GM12874 (cell line): ENCODE measurements around the gene TTC39B.

Experiments used
- TF ChIP-seq, protein P1 (sequence below): IDR thresholded peaks from 2 replicates; pipeline ENCODE4 v1.5.1; 2011; ENCODE audit warnings: low read depth, mild to moderate bottlenecking, control low read depth, low read length, moderate library complexity; ENCODE audit not compliant: insufficient read depth

TTC39B gene

DNA sequence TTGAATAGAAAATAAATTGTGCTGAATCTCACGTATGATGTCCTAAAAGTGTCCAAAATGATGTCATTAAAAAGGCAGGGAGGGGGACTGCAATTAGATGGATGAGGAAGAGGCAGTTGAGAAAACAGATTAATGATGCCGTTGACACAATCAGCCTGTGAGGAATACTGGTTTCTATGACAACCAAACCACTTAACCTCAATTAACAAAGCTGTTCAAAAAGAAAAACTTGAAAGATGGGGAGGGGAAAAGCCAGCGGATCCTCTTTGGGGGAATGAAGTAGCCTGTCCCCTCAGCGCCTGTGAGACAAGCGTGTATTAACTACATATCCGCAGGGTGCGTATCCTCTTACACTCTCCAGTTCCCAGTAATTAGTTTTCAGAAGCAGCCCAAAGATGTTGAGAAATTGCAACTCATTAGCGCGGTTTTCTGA is 160.7 kb downstream of the TTC39B start:
- TF ChIP-seq, protein P1, sequence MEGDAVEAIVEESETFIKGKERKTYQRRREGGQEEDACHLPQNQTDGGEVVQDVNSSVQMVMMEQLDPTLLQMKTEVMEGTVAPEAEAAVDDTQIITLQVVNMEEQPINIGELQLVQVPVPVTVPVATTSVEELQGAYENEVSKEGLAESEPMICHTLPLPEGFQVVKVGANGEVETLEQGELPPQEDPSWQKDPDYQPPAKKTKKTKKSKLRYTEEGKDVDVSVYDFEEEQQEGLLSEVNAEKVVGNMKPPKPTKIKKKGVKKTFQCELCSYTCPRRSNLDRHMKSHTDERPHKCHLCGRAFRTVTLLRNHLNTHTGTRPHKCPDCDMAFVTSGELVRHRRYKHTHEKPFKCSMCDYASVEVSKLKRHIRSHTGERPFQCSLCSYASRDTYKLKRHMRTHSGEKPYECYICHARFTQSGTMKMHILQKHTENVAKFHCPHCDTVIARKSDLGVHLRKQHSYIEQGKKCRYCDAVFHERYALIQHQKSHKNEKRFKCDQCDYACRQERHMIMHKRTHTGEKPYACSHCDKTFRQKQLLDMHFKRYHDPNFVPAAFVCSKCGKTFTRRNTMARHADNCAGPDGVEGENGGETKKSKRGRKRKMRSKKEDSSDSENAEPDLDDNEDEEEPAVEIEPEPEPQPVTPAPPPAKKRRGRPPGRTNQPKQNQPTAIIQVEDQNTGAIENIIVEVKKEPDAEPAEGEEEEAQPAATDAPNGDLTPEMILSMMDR: no peak

DNA sequence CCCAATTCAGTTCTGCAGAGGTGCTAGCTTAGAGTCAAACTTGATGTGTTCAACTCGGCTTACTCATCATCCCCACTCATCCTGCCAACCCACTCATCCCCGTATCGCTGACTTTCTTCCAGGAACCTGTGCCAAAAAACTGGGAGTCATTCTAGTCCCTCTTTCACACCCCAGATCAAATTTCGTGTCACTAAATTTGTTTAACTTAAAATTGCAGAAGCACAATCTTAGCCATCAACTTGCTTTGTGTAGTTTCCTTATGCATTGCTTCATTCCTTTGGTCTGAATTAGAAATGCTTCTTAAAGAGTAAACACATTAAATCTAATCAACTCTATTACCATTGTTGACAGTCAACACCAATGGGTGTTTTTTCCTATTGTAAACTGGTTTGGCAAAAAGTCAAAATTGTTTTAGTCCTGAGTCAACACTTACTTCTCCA is 162.4 kb downstream of the TTC39B start:
- TF ChIP-seq, protein P1: no peak

DNA sequence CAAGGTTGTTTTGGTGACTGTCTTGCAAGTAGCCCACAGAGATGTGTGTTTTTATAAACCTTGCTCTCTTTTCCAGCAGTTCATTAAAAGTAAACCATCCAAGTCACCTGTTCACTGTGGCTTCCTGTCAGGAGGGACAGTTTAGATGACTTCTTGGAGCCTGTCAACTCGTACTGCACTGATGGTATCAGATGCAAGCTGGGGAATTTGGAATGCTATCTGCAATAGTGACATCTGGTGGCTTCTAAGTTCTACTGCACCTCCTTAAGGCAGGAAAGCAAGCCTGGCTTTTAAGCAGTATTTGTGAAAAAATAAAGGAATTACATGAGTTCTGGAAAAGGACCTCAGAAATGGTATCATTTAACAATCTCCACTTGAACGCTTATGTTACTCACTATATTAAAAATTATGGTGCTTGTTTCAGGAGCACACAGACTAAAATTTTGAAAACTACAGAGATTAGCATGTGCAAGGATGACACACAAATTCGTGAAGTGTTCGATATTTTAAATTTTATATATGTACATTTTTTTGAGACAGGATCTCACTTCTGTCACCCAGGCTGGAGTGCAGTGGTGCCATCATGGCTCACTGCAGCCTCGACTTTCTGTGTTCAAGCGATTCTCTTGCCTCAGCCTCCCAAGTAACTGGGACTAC is 164.0 kb downstream of the TTC39B start:
- TF ChIP-seq, protein P1: peak; percentile 75

GRCh38 chr9:15140051-15140450 is 167.0 kb downstream of the TTC39B start:
- TF ChIP-seq, protein P1: no peak

DNA sequence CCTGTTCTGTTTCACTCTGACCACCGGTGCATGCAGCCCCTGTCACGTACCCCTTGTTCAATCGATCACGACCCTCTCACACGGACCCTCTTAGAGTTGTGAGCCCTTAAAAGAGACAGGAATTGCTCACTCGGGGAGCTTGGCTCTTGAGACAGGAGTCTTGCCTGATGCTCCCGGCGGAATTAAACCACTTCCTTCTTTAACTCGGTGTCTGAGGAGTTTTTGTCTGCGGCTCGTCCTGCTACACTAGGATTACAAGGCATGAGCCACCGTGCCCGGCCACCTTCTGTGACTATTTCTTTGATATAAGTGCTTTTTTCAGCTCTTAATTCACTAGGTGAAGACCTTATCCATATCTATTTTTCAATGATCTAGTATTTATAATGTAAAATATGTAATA is 167.5 kb downstream of the TTC39B start:
- TF ChIP-seq, protein P1: no peak

DNA sequence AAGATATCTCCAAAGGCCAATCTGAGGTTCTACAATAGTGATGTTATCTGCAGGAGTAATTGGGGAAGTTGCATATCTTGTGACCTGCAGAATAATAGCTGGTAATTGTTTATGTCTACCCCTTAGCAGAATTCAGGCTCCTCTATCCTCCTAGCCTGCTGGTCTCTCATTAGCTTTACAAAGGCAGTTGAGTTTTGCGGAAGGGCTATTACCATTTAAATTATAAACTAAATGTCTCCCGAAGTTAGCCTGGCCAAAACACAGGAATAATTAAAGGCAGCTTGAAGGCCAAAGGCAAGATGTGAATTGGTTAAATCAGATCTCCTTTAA is 168.7 kb downstream of the TTC39B start:
- TF ChIP-seq, protein P1: no peak

DNA sequence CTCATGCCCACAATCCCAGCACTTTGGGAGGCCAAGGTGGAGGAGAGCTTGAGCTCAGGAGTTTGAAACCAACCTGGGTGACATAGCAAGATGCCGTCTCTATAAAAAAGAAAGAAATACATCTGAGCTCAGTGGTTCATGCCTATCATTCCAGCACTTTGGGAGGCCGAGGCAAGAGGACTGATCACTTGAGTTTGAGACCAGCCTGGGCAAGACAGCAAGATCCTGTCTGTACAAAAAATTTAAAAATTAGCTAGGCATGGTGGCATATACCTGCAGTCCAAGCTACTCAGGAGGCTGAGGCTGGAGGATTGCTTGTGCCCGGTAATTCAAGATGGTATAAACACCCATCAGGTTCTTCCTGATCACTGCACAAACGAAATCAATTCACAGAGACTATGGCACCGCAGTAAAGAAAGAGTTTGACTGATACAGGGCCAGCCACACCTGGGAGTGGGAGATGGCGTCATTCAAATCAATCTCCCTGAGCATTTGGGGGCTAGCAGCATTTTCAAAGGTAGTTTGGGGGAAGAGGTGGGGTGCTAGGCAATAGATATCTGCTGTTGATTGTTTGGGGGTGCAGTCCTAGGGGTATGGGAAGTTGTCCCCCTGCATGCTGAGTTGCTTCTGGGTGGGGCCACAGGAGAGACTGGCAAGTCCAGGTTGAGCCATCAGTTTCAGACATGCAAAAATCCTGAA is 169.2 kb downstream of the TTC39B start:
- TF ChIP-seq, protein P1: no peak
